ENCODE measurements around the gene TENM4.
A peak's percentile ranks its signal among the peaks of the same experiment; 100 is the strongest.

TENM4 gene

DNA sequence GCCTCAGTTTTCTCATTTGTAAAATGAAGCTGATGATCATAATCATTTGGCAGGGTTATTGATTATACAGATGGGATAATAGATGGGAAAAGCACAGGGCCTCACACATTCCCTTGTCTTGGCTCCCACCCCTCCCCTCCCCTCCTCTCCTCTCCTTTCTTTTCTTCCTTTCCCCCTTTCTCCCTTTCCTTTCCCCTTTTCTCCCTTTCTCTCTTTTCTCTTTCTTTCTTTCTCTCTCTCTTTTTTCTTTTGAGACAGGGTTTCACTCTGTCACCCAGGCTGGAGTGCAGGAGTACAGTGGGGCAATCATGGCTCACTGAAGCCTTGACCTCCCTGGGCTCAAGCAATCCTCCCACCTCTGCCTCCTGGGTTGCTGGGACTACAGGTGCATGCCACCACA, 705.1 kb downstream of the TENM4 start:
- no peak for DNase-seq (ENCODE audit: low read depth)
- H3K4me3 ChIP-seq (ENCODE audit: low read depth, low read length) = no peak overlapping the region
- TF ChIP-seq, protein P1, sequence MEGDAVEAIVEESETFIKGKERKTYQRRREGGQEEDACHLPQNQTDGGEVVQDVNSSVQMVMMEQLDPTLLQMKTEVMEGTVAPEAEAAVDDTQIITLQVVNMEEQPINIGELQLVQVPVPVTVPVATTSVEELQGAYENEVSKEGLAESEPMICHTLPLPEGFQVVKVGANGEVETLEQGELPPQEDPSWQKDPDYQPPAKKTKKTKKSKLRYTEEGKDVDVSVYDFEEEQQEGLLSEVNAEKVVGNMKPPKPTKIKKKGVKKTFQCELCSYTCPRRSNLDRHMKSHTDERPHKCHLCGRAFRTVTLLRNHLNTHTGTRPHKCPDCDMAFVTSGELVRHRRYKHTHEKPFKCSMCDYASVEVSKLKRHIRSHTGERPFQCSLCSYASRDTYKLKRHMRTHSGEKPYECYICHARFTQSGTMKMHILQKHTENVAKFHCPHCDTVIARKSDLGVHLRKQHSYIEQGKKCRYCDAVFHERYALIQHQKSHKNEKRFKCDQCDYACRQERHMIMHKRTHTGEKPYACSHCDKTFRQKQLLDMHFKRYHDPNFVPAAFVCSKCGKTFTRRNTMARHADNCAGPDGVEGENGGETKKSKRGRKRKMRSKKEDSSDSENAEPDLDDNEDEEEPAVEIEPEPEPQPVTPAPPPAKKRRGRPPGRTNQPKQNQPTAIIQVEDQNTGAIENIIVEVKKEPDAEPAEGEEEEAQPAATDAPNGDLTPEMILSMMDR (conservative IDR thresholded peaks at IDR 0.05; ENCODE audit: low read depth, low read length) = no peak

DNA sequence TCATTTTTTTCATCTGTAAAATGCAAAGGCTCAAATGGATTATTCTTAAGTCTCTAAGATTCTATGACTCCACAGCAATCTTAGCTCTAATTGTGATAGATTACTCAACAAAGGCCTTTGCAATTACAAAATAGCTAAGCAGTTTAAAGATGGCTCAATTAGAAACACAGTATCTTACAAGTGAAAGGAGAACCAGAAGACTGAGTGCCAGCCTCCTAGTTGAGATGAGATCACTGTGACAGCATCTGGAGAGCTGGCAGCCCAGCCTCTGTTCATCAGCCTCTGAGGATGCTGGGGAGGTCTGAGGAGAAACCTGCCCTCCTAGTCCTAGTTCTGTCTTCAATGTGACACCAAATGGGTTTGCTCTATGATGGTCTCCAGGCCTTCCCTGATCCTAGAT, 707.8 kb downstream of the TENM4 start:
- no peak overlapping the region for H3K4me3 ChIP-seq (ENCODE audit: low read depth, low read length)
- no peak for DNase-seq (ENCODE audit: low read depth)
- TF ChIP-seq, protein P1 (conservative IDR thresholded peaks at IDR 0.05; ENCODE audit: low read depth, low read length) = no peak

DNA sequence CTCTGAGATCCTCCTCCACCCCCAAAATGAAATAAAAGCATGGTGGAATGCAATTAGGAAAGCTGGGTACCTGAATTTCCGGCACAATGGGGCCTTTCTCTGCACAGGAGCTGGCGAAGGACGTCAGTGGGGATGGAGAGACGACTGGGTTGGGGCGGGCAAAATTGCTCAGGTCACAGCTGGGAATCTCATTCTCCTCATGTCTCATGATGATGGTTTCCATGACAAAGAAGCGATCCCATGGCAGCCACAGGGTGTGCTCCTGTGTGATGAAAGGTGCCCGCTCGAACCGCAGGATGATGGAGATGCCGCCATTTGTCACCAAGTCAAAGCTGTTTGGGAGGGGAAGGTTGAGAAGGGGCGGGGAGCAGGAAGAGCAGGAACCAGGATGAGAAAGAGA, 708.6 kb downstream of the TENM4 start:
- TF ChIP-seq, protein P1 (conservative IDR thresholded peaks at IDR 0.05; ENCODE audit: low read depth, low read length) = no peak
- DNase-seq (ENCODE audit: low read depth) = no peak
- H3K4me3 ChIP-seq (ENCODE audit: low read depth, low read length) = no peak overlapping the region

DNA sequence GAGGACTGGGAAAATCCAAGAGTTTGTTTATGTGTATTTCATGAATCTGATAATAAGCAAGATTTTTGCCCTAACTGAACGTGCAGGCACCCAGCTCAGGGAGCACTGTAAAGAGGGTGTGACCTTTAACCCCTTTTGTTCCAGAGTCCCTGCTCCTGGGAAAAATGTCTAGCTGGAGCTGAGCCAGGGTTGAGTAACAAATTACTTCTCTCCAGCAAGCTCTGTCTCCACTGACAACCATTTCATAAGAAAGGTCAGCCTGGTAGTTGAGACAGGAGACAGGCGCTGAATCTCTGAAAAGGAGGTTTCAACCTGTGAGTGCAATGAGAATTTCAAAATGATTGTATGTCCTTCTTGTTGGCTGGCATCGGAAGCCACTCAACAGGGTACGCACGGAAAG, 709.8 kb downstream of the TENM4 start:
- DNase-seq (ENCODE audit: low read depth) = peak; percentile 35
- TF ChIP-seq, protein P1 (conservative IDR thresholded peaks at IDR 0.05; ENCODE audit: low read depth, low read length) = no peak

DNA sequence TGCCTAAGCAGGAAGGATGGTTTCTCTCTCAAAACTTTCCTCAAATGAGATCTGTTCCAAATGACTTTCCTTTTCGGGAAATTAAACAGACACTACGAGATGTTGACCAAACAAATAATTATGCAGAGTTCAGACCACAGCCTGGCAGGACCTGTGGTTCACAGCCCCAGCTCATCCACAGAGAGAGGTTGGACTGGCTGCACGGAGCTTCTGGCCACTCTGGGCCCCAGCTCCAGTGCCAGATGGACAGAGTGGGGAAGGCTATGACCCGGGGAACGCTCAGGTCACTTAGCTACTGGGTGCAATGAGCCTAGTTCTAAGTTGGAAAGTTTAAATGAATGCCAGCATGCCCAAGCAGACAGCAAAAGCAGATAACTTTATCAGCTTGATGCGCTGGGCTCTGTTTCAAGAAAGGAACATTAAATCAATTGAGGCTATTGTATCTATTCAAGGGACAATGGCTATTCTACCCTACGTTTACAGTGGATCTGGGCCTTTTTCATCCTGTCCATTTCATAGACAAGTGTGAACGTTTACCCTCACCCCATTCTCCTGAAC, 710.5 kb downstream of the TENM4 start:
- TF ChIP-seq, protein P1 (conservative IDR thresholded peaks at IDR 0.05; ENCODE audit: low read depth, low read length) = no peak
- no peak overlapping the region for H3K4me3 ChIP-seq (ENCODE audit: low read depth, low read length)
- no peak for DNase-seq (ENCODE audit: low read depth)

More for the DNA sequence above, 709.8 kb downstream of the TENM4 start:
- no peak overlapping the region for H3K4me3 ChIP-seq (ENCODE audit: low read depth, low read length)

DNA sequence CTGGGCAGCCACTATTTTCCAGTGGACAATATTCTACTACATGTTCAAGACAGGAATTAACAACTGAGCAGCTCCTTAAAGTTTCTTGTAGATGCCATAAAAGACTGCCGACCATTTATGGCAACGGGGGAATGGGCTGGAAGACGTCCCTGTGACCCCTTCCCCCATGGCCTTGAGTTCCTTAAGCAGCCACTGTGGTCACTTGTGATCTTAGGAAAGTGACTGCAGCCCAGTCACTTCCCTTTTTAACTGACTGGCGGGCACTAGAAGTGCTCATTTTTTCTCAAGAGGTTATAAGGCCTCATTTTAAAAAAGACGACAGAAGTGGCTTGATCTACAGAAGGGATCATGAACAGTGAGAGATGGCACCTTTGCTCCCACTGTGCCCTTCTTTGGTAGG, 713.0 kb downstream of the TENM4 start:
- DNase-seq (ENCODE audit: low read depth) = no peak
- TF ChIP-seq, protein P1 (conservative IDR thresholded peaks at IDR 0.05; ENCODE audit: low read depth, low read length) = no peak
- H3K4me3 ChIP-seq (ENCODE audit: low read depth, low read length) = no peak overlapping the region

DNA sequence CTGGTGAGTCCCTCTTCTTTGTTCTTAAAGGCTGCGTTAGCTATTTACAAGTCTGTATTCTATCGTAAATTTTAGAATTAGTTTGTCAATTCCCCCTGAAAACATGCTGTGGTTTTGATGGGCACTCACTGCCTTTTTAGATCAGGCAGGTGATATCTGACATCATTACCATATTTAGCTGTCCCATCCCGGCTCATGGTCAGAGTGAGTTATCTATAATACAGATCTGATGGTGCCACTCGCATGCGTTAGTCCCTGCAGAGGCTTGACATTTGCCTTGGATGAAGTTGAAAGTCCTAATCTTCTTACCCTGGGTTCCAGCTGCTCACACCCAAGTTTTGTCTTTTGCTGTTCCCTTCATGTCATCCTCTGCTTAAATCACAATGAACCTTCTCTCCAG, 715.6 kb downstream of the TENM4 start:
- no peak overlapping the region for H3K4me3 ChIP-seq (ENCODE audit: low read depth, low read length)
- TF ChIP-seq, protein P1 (conservative IDR thresholded peaks at IDR 0.05; ENCODE audit: low read depth, low read length) = no peak
- no peak for DNase-seq (ENCODE audit: low read depth)

Data from choroid plexus epithelial cell (primary cell).